GM15510 (cell line): Measurements from ENCODE around the gene FLNB.

Experiments used
- POLR2A ChIP-seq: IDR thresholded peaks from 3 replicates; pipeline ENCODE4 v1.6.1; 2011; ENCODE audit warnings: borderline replicate concordance; ENCODE audit not compliant: insufficient read length; ENCODE audit errors: extremely low read depth

Gene FLNB

GRCh38 chr3:58044691-58045483, 36.7 kb downstream of the FLNB start:
- no peak for TF ChIP-seq POLR2A

GRCh38 chr3:58047826-58048225, 39.6 kb downstream of the FLNB start:
- no peak for TF ChIP-seq POLR2A

- no peak for TF ChIP-seq POLR2A
Observed at GRCh38 chr3:58048301-58048700, 40.1 kb downstream of the FLNB start.

- TF ChIP-seq POLR2A: no peak
Observed at GRCh38 chr3:58049143-58049785, 41.0 kb downstream of the FLNB start.

GRCh38 chr3:58051196-58051595, 43.0 kb downstream of the FLNB start:
- no peak for TF ChIP-seq POLR2A

GRCh38 chr3:58052373-58053273, 44.4 kb downstream of the FLNB start:
- no peak for TF ChIP-seq POLR2A

- no peak for TF ChIP-seq POLR2A
Observed at GRCh38 chr3:58054652-58055051, 46.4 kb downstream of the FLNB start.

GRCh38 chr3:58055314-58055713, 47.1 kb downstream of the FLNB start:
- TF ChIP-seq POLR2A: no peak

GRCh38 chr3:58058361-58059263, 50.4 kb downstream of the FLNB start:
- TF ChIP-seq POLR2A: no peak

GRCh38 chr3:58059349-58060321, 51.4 kb downstream of the FLNB start:
- TF ChIP-seq POLR2A: no peak

GRCh38 chr3:58062472-58062871, 54.2 kb downstream of the FLNB start:
- no peak for TF ChIP-seq POLR2A

GRCh38 chr3:58063022-58063815, 55.0 kb downstream of the FLNB start:
- no peak for TF ChIP-seq POLR2A

- TF ChIP-seq POLR2A: no peak
Observed at GRCh38 chr3:58064923-58065638, 56.9 kb downstream of the FLNB start.
